HG03108 (cell line): Measurements from ENCODE around the gene UBXN10.

ENCODE experiments used
- ATAC-seq: cut with Tn5 transposase; IDR thresholded peaks from one replicate; pipeline ENCODE4 v1.9.1; 2021; ENCODE audit warnings: moderate library complexity; ENCODE audit not compliant: unreplicated experiment

The UBXN10 gene, protein sequence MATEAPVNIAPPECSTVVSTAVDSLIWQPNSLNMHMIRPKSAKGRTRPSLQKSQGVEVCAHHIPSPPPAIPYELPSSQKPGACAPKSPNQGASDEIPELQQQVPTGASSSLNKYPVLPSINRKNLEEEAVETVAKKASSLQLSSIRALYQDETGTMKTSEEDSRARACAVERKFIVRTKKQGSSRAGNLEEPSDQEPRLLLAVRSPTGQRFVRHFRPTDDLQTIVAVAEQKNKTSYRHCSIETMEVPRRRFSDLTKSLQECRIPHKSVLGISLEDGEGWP

DNA sequence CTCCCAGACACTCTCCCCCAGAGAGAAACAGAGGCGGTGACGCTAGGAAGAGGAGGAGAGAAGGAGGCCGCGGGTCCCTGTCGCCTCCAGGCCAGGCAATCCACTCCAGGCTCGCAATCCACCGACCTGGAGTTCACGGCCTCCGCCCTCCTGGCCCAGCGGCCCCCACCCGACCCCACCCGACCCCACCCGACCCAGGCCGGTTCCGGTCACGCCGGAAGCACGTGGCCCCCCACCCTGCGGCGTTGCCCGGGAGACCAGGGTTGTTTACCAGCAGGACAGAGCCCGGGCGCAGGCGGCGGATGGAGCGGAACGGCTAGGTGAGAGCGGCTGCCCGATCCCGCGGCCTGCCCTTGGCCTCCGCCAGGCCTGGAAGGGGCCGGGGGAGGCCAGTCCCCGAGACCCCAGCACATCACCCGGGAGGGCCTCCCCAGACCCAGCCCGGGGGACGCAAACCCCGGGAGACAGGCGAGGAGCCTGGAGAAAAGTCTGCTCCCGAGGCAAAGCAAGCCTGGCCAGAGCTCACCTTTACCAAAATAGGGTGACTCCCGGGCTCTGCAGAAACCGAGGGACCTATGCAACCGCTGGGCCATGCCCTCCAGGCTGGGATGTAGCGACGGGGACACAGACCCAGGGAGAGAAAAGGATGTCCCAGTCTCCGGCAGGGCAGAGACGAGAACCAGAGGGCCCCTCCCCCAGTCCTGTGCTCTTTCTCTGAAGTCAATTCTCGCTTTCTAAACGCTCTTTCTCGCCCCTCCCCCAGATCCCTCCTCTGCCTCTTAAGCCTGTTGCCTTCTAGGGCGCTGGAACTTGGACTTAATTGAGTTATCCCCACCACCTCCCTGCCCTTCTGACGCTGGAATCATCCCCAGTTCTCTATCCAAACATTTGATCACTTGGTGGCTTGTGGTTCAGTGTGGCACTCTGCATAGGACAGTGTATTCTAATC lies at the start of gene UBXN10, which contains the start of gene PLA2G2C:
Gene UBXN10 (plus strand): TSS at position 263 of the 949 bp plus-strand sequence. CDS start 4,466 bp downstream, outside the sequence.
Gene PLA2G2C (minus strand): TSS at position 685 of the 949 bp plus-strand sequence. CDS start 9,155 bp downstream, outside the sequence.
- ATAC-seq = no peak

DNA sequence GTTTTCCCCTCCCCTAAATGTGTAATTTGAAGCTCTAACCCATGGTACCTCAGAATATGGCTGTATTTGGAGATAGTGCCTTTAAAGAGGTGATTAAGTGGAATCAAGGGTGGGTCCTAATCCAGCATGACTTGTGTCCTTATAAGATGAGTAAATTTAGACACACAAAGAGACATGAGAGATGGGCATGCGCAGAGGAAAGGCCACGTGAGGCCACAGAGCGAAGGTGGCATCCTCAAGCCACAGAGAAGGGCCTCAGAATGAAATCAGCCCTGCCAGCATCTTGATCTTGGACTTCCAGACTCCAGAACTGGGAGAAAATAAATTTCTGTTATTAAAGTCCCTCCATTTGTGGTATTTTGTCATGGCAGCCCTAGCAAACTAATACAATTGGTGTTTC lies 49.6 kb upstream of the UBXN10 start:
- ATAC-seq = no peak

DNA sequence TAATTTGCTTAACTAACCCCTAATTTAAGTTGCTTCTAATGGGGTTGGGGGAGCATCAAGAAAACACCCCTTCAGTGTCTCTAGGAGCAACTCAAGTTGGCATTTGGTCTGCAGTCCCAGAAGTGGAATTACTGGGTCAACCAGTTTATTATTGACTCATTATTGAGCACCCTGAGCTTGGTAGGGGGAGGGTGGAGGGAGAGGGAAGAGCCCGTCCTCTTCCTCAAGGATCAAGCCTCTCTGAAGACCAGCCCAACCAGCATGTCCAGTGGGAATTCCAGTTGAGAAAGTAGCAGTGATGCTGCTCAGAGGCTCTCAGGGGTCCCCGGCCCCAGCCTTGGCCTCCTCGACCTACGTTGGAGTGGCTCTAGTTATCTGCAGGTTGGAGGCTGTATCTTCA lies 48.8 kb upstream of the UBXN10 start:
- no peak for ATAC-seq

DNA sequence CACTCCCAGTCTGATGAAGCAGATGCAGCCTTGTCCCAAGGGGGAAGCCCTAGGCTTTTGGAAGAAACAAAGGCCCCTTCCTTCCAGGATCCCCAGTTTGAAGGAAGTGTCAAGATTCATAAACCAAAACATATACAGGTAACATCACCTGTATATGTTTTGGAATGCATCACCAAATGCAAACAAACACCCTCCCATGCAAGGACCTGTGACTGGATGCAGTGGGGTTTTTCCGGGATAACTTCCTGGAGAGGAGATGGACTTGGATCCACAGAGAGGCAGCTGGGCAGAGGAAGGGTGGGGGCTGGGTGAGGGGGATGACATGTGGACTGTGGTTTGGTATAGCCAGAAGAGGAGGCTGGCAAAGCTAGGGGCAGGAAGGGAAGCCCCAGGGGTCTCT lies 48.3 kb upstream of the UBXN10 start:
- ATAC-seq = no peak

DNA sequence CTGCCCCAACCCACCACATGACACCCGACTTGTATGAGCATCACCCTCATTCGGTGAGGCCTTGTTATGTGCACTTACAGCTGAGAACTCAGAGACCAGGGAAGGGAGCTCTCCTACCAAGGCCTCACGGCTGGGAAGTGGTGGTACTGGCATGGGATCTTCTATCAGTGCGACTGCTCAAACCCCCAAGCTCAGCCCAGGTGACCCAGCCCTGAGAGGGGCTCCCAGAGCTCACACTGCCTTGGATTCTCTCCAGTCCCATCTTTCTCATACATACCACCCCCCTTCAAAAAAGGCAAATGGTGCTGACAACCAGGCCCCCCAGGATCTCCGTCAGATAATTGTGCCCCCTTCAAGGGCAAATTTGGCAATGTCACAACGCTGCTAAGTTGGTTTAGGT lies 47.5 kb upstream of the UBXN10 start:
- no peak for ATAC-seq

DNA sequence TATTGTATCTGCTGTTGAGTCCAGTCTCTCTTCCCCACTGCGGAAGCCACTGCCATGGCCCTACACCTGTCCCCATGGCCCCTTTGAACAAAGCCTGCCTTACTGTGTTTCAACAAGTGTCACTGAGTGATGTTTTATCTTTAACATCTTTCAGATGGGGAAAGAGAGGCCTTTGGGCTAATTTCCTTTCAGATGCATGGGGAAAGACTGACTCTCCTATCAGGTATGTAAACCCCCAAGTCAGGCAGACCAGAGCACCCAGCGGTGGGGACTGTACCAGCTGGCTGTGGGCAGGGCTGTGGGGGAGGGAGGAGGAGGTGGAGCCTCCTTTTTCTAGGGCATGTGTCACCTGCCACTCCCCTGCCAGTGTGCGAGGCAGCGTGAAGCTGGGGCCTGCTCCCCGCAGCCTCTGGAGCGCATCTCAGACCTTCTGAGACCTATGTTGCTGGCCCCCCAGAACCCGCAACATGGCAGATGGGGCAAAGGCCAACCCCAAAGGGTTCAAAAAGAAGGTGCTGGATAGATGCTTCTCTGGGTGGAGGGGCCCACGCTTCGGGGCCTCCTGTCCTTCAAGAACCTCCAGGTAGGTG lies 46.8 kb upstream of the UBXN10 start, which contains the start of gene PLA2G2F:
Gene PLA2G2F (plus strand): TSS at position 363 of the 590 bp plus-strand sequence. CDS start 105 bp downstream, at position 468.
- ATAC-seq = no peak

DNA sequence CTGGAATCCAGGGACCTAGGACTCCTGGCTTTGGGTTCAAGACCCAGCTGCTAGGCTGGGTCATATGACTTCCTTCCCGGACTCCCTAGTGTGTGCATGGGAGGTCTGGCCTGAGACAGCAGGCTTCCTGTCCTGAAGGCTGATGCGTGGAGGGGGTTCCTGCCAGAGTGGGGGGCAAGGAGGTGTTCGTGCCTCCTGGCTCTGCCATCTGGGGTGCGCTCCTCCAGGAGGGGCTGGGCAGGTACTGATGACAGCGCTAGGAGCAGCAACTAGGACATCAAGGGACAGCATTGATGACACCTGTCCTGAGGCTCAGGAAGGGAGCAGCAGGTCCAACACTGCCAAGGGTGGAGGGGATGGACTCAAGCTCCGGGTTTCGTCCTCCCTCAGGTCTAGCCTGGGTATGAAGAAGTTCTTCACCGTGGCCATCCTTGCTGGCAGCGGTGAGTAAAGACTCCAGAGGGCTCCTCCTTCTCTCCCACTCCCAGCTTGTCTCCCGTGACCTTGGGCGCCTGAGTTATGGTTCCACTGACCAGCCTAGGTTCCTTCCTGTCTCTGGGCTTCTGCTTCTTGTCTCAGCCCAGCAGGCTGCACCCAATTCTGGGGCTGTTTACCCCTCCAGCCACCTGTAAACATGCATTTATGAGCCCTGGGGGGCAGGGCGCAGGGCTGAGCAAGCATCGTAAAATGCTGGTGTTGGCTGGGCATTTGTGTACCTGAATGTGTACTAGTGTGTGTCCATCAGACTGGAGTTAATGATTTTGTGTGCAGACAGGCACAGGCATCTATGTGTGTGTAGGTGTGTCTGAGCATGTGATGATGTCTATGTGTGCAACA lies 45.9 kb upstream of the UBXN10 start:
- ATAC-seq = no peak

DNA sequence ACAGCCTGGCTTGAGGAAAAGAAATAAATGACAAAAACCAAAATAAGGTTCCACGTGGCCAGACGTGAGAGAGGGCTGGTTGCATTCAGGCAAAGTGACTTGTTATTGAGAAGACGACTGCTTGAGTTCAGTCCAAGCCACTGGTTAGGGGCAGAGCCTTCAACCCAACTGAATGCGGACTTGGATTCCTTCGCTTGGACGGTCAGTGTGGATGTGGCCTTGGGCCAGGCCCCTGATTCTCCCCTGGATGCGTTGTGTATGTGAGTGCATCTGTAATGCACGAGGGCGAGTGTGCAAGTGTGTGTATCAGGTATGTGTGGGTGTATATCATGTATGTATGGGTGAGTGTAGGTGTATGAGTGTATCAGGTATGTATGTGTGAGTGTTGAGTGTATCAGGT lies 44.9 kb upstream of the UBXN10 start:
- no peak for ATAC-seq

DNA sequence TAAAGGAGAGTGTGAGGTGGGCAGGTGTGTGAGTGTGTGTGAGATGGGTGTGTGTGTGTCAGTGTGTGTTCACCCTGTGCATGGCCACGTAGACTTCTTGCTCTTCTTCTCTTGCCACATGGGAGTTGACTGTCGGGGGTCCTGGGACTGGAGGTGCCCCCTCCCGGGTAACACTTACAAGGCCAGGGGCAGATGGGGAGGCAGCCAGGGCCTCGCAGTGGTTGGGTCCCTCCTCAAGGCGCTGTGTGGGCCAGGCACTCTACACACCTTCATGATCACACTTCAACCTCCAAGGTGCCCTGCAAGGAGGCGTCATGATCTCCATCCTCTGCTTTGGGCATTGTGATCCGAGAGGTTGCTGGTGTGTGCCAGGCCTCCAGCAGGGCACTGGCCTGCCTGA lies 44.4 kb upstream of the UBXN10 start:
- no peak for ATAC-seq

DNA sequence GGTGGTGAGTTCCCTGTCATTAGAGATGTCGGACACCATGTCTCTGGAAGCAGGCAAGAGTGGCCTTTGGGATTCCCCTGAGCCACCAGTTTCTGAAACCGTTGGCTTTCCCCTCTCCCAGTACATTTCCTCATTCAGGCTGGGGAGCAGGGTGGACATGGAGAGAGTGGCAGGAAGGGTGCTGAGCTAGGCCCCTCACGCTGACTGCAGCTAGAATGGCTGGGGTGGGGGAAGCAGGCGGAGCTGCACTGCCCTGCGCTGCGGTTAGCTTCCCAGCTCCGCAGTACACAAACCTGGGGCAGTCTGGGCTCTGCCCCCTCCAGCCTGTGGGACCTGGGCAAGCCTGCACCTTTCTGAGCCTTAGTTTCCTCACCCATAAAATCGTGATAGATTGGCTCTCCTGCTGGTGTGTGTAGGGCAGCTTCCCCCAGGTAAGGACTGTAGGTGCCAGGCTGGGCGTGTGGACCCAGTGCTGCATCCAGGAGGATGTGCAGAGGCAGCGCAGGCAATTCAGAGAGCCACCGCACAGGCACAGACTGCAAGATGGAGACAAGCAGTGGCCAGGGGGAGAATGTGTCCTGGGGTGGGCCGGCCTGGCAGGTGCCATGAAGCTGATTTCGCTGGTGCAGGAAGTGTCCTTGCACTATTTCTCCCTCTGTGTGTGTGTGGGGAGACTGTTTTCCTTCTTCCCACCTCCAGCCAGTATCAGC lies 43.7 kb upstream of the UBXN10 start:
- ATAC-seq = no peak

DNA sequence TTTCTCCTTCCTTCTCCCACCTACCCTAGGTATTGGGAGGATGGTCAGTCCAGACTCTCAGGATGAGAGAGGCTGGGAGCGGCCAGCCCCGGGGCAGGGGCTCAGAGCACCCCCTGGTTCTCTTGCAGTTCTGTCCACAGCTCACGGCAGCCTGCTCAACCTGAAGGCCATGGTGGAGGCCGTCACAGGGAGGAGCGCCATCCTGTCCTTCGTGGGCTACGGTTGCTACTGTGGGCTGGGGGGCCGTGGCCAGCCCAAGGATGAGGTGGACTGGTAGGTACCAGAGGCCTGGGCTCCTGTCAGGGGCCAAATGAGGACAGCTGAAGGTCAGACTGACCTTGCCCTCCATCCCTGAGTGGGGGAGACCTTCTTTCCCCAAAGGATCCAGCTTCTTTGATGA lies 42.6 kb upstream of the UBXN10 start:
- no peak for ATAC-seq

DNA sequence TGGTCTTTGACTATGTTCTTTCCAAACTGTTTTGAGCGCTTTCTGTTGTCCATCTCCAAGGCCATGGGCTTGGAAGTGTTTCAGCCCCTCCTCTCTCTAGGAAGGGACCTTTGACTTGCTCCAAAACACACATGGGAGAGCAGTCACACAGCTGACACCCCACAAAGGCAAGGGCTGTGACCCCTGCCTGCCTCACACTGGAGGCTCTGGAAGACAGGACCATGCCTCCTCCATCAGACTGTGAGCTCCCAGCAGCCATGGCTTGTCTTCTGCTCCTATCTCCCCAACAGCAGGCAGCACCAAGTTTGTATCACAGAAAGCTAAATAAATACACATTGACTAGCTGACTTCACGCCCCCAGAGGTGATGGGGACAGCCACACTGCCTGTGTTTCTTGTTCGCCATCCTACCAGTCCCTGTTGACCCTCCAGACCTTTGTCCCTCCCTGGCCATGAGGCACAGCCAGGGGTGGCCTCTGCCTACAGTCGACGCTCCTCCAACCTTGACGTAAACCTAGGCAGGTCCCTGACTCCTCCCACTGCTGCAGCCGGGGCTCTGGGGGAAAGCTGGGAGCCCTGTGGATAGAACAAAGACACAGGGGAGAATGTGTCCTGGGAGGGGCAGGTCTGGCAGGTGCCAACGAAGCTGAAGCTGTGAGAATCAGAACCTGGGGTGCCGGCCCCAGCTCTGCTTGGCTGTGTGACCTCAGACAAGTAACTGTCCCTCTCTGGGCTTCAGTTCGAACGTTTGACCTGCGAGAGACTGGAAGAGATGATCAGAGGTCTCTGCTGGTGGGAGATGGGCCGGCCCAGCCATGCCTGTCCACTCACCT lies 41.9 kb upstream of the UBXN10 start:
- ATAC-seq = no peak

DNA sequence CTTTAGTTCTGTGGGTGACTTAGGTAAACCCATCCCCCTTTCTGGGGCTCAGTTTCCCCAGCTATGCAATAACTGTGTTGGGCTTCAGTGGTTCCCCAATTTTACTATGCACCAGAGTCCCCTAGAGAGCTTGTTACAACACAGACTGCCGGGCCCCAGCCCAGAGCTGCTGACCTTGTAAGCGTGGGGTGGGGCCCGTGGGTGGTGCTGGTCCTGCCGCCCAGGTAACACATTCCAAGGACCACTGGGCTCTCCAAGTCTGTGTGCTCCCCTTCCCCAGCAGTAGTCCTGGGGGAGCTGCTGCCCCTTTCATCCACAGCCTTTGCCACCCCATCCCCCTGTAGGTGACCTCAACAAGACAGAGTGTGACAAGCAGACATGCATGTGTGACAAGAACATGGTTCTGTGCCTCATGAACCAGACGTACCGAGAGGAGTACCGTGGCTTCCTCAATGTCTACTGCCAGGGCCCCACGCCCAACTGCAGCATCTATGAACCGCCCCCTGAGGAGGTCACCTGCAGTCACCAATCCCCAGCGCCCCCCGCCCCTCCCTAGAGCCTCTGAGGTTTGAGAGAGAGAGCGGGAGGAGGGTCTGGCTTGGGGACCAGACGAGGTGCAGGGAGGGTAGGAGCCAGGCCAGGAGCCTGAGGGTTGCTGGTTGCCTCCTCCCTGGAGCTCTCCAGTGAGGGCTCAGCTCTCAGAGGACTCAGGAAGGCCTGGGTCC lies 37.9 kb upstream of the UBXN10 start:
- no peak for ATAC-seq

DNA sequence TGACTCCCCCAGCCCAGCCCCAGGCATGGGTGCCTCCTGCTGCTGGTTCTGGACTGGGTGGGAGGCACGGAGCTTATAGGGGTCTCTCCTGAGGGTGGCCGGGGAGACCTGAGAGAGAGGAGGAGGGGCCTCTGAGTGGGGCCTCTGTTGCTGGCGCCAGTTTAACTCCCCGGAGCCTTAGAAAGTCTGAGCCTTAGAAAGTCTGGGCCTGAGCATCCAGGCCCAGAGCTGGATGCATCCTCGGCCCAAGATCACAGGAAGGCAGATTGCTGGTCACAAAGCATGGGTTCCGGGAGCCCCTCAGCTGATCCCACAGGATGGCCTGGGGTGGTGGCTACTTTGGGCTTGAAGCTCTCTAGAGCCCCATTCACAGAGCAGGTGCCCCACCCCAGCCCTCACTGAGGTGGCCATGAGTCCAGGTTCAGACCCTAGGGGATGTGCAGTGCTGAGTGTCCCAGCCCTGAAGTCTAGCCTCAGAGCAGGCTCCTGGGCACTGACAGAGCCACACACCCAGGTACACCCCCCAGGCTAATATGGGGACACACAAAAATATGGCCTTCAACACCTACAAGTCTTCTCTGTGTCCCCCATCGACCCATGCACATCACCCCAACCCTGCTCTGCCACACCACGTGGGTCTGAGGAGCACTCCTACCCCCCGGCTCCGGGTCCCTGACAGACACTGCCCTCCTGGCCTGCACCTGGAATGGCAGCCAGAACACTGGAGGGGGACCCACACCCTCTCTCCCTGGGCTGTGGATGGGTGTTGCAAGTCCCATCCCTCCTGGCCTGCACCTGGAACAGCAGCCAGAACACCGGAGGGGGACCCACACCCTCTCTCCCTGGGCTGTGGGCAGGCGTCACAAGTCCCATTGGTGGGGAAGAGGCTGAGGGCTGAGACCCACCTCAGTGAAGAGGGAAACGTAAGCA lies 37.1 kb upstream of the UBXN10 start:
- ATAC-seq = no peak

DNA sequence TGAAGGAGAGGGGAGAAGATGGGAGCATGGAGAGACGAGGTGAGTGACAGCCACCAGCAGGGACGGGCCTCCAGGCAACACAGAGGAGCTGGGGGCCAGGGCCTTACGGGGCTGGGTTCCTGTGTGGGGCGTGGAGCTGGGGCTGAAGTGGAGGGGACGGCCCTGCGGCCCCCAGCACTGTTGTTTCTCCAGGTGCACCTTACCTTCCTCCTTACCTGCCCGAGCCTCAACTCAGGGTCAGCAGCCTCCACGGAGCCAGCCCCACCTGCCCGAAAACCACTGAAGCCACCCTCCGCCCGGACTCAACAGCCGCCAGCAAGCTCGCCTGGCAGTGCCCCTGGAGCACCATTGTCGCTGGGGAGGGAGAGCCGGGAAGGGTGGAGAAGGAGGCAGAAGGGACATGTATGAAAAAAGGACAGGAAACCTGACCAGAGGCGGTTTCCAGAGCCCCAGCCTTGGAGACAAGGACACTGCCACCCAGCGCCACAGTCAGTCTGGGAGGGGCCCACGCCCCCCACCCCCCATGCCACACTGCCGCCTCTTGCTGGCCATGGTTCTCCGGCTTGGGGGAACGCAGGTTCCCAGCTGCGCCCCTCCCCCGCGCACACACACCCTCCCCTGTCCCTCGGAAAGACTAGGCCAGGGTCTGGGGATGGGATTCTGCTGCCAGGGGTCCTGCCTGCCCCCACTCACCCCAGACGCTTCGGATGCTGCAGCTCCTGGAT lies 36.1 kb upstream of the UBXN10 start:
- no peak for ATAC-seq

DNA sequence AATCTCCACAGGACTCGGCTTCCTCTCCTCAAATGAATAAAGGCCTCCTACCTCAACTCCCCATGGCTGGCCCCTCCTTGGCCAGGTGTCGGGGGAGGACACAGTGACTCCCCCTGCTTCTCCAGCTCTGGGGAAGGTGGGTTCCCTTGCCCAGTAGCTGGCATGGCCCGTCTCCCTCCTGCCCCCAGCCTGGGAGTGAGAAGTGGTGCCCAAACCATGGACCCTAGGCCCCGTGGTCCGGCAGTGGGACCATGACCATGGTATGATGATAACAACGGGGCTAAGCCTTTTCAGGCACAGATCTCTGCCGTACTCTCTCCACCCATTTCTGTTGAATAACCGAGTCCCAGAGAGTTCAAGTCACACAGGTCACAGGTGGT lies 35.6 kb upstream of the UBXN10 start:
- ATAC-seq = no peak

DNA sequence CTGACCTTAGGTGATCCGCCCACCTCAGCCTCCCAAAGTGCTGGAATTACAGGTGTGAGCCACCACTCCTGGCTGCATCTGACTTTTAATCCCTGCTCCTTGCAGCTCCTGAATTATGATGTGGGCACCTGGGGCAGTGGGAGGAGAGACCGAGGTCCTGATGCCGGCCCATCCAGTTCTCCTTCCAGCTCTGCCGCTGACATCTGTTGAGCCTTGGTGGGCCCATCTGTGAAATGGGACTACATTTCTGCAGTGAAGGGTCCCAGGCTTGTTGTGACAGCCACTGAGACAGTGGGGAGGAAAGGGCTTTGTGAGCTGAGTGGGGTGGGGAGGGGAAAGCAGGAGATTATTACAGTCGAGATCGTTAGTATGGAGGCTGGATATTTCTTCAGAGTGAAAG lies 34.9 kb upstream of the UBXN10 start:
- no peak for ATAC-seq
